ENCODE data around the gene KCNJ16.

DNA sequence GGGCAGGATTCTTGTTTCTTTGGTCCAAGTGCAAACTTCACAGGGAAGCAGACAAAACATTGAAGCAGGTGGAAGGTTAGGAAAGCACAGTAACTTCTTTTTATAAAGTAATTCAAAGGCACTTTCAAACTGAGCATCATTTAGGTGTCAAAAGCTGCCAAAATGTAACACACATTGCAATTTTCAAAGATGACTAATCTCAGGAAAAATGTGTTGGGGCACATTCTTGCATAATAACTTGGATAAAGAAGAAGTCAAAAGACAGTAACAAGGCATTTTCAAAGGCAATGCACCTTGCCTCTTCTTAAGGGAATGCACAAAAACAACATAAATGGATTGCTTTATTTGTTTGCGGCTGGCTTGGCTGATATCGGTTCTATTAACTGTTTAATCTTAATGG is 97.9 kb downstream of the KCNJ16 start:
- TF ChIP-seq, protein P1, sequence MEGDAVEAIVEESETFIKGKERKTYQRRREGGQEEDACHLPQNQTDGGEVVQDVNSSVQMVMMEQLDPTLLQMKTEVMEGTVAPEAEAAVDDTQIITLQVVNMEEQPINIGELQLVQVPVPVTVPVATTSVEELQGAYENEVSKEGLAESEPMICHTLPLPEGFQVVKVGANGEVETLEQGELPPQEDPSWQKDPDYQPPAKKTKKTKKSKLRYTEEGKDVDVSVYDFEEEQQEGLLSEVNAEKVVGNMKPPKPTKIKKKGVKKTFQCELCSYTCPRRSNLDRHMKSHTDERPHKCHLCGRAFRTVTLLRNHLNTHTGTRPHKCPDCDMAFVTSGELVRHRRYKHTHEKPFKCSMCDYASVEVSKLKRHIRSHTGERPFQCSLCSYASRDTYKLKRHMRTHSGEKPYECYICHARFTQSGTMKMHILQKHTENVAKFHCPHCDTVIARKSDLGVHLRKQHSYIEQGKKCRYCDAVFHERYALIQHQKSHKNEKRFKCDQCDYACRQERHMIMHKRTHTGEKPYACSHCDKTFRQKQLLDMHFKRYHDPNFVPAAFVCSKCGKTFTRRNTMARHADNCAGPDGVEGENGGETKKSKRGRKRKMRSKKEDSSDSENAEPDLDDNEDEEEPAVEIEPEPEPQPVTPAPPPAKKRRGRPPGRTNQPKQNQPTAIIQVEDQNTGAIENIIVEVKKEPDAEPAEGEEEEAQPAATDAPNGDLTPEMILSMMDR (IDR thresholded peaks at IDR 0.05) = no peak
- TF ChIP-seq POLR2AphosphoS5 (IDR thresholded peaks at IDR 0.05) (no peak), POLR2A (IDR thresholded peaks at IDR 0.05) (no peak)

Data from breast epithelium (tissue), 3 donors.